ENCODE measurements around the gene FCHSD2.

FCHSD2 gene

DNA sequence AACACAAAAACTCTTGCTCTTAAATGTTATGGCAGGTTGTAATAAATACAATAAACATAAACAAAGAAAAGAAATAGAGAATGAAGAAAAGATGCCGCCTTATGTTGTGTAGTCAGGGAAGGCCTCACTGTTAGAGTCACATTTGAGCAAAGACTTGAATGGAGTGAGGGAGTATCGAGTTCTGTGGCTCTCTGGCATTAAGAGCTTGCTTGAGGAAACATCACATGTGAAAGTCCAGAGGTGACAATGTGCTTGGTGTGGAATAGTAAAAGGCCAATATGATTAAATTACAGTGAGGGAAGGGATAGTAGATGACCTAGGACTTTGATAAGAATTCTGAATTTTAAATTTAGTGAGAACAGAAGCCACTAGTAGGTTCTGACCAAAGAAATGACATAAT lies 188.5 kb downstream of the FCHSD2 start:
- TF ChIP-seq POLR2AphosphoS5 (IDR thresholded peaks at IDR 0.05; ENCODE audit: low read depth, low read length) = no peak
- TF ChIP-seq, protein P1, sequence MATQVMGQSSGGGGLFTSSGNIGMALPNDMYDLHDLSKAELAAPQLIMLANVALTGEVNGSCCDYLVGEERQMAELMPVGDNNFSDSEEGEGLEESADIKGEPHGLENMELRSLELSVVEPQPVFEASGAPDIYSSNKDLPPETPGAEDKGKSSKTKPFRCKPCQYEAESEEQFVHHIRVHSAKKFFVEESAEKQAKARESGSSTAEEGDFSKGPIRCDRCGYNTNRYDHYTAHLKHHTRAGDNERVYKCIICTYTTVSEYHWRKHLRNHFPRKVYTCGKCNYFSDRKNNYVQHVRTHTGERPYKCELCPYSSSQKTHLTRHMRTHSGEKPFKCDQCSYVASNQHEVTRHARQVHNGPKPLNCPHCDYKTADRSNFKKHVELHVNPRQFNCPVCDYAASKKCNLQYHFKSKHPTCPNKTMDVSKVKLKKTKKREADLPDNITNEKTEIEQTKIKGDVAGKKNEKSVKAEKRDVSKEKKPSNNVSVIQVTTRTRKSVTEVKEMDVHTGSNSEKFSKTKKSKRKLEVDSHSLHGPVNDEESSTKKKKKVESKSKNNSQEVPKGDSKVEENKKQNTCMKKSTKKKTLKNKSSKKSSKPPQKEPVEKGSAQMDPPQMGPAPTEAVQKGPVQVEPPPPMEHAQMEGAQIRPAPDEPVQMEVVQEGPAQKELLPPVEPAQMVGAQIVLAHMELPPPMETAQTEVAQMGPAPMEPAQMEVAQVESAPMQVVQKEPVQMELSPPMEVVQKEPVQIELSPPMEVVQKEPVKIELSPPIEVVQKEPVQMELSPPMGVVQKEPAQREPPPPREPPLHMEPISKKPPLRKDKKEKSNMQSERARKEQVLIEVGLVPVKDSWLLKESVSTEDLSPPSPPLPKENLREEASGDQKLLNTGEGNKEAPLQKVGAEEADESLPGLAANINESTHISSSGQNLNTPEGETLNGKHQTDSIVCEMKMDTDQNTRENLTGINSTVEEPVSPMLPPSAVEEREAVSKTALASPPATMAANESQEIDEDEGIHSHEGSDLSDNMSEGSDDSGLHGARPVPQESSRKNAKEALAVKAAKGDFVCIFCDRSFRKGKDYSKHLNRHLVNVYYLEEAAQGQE (IDR thresholded peaks at IDR 0.05; ENCODE audit: insufficient read depth in 1 of 2, low read depth in 2 of 2, low read length in 2 of 2) = no peak
- TF ChIP-seq FOXP2 (optimal IDR thresholded peaks at IDR 0.05; ENCODE audit: borderline replicate concordance, extremely low read depth, extremely low read length, insufficient read depth) = no peak
- TF ChIP-seq SIN3A (IDR thresholded peaks at IDR 0.05; ENCODE audit: borderline replicate concordance, insufficient read depth, low read length) = no peak
- no peak for TF ChIP-seq TAF1 (IDR thresholded peaks at IDR 0.05; ENCODE audit: borderline replicate concordance, insufficient read depth, low read length)

DNA sequence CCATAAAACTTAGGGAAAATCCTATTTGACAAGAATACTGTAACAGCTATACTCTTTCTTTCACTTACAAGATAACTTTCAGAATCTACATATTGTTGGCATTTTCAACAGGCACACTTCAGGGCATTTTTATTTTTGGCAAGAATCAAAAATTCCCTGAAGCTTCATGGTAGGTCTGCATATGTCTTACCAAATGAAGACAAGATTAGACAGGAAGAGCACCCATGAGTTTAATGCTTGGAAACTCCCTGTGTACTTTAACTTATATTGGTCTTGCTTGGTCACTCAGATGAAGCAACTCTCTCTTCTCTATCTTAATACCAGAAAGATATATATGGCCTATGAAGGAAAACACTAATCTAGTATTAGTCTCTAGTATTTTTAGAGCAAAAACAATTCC lies 190.2 kb downstream of the FCHSD2 start:
- TF ChIP-seq POLR2AphosphoS5 (IDR thresholded peaks at IDR 0.05; ENCODE audit: low read depth, low read length) (no peak), FOXP2 (optimal IDR thresholded peaks at IDR 0.05; ENCODE audit: borderline replicate concordance, extremely low read depth, extremely low read length, insufficient read depth) (no peak), SIN3A (IDR thresholded peaks at IDR 0.05; ENCODE audit: borderline replicate concordance, insufficient read depth, low read length) (no peak), TAF1 (IDR thresholded peaks at IDR 0.05; ENCODE audit: borderline replicate concordance, insufficient read depth, low read length) (no peak)
- TF ChIP-seq, protein P1 (IDR thresholded peaks at IDR 0.05; ENCODE audit: insufficient read depth in 1 of 2, low read depth in 2 of 2, low read length in 2 of 2) = no peak

DNA sequence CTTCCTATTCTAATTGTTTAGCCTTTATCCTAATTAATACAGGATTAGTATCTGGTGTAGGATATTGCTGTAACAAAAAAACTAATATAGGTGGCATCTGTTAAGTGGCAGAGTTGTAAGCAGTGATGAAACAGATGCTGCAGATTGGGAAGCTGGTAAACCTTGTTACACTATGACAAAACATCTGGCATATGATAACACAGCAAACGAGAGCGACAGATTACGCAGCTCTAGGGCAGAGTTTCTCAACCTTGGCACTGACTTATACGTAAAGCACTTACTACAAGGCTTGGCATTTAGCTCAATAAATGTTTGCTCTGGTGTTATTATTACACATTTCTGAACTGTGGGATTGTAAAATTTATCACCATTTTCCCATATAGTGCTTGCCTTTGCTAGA lies 190.9 kb downstream of the FCHSD2 start:
- TF ChIP-seq, protein P1 (IDR thresholded peaks at IDR 0.05; ENCODE audit: insufficient read depth in 1 of 2, low read depth in 2 of 2, low read length in 2 of 2) = no peak
- no peak for TF ChIP-seq FOXP2 (optimal IDR thresholded peaks at IDR 0.05; ENCODE audit: borderline replicate concordance, extremely low read depth, extremely low read length, insufficient read depth)
- no peak for TF ChIP-seq SIN3A (IDR thresholded peaks at IDR 0.05; ENCODE audit: borderline replicate concordance, insufficient read depth, low read length)
- TF ChIP-seq TAF1 (IDR thresholded peaks at IDR 0.05; ENCODE audit: borderline replicate concordance, insufficient read depth, low read length) = no peak

DNA sequence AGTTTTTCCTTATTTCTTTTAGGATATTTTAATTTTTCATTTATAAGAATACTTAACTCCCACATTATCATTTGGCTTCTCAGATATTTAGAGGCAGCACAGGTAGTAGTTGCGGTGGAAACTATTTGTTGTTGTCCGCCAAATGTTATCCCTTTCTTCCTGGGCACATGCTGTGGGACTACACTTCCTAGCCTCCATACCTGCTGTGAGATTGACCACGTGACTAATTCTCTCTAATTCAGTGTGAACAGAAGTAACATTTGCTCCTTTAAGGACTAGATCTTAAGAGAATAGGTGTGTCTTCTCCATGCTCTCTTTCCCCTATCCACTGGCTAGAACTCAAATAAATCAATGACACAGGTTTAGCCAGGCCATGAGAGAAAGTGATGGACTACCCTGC lies 191.4 kb downstream of the FCHSD2 start:
- TF ChIP-seq, protein P1 (IDR thresholded peaks at IDR 0.05; ENCODE audit: insufficient read depth in 1 of 2, low read depth in 2 of 2, low read length in 2 of 2) = no peak
- no peak for TF ChIP-seq FOXP2 (optimal IDR thresholded peaks at IDR 0.05; ENCODE audit: borderline replicate concordance, extremely low read depth, extremely low read length, insufficient read depth)
- no peak for TF ChIP-seq SIN3A (IDR thresholded peaks at IDR 0.05; ENCODE audit: borderline replicate concordance, insufficient read depth, low read length)
- no peak for TF ChIP-seq POLR2AphosphoS5 (IDR thresholded peaks at IDR 0.05; ENCODE audit: low read depth, low read length)
- TF ChIP-seq TAF1 (IDR thresholded peaks at IDR 0.05; ENCODE audit: borderline replicate concordance, insufficient read depth, low read length) = no peak

DNA sequence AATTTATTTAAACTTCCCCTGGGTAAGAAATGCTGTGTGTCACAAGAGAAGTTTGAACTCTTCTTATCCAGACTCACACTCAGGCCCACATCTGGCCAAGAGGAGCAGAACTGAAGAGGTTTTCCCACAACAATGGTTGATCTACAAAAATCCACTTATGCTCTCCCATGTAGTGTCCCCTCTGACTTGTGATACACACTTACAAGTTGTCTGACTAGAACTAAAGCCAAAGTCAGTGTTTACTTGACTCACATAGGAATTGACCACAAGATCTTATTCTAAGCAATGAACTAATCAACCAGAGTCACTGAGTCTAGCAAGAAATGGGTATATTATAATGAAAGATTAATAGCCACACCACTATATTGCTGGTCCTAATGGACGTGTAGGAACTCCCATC lies 194.9 kb downstream of the FCHSD2 start:
- TF ChIP-seq, protein P1 (IDR thresholded peaks at IDR 0.05; ENCODE audit: insufficient read depth in 1 of 2, low read depth in 2 of 2, low read length in 2 of 2) = no peak
- TF ChIP-seq SIN3A (IDR thresholded peaks at IDR 0.05; ENCODE audit: borderline replicate concordance, insufficient read depth, low read length) (no peak), FOXP2 (optimal IDR thresholded peaks at IDR 0.05; ENCODE audit: borderline replicate concordance, extremely low read depth, extremely low read length, insufficient read depth) (no peak), TAF1 (IDR thresholded peaks at IDR 0.05; ENCODE audit: borderline replicate concordance, insufficient read depth, low read length) (no peak), POLR2AphosphoS5 (IDR thresholded peaks at IDR 0.05; ENCODE audit: low read depth, low read length) (no peak)

Measured in PFSK-1 (cell line).